SK-N-SH (cell line): Measurements from ENCODE around the gene ST6GALNAC2. TPM values are rescaled to one million over a fixed set of nuclear protein-coding genes. Genes with fewer than 3 reads are reported as not detected.

Experiments
- CTCF ChIA-PET: fragments of 300-600, 350-600 bp; formaldehyde crosslinking; extraction: SDS; loops from one replicate; lab custom pipeline; 2021; lab: Yijun Ruan, JAX
- POLR2A ChIA-PET: fragments of 350-600 bp; sonication (Branson Sonifier 250); formaldehyde crosslinking; extraction: SDS; loops from one replicate; lab custom pipeline; 2020; ENCODE audit warnings: antibody characterized with exemption, inconsistent platforms; lab: Yijun Ruan, JAX
- DNase-seq: peaks from one replicate; pipeline ENCODE4 v3.0.0; 2012
- H2AFZ ChIP-seq: fragments of 200-600 bp; sonication (generic); 2 replicates; pipeline ENCODE4 v1.8.1; 2016; ENCODE audit warnings: antibody characterized with exemption, mild to moderate bottlenecking, low read depth
- H3F3A ChIP-seq: fragments of 200-600 bp; sonication (generic); replicated peaks from 2 replicates; pipeline ENCODE3; 2016; ENCODE audit warnings: antibody characterized with exemption, mild to moderate bottlenecking; ENCODE audit not compliant: insufficient read depth
- H3K27ac ChIP-seq, 2 experiments: fragments of 200-500 bp in 1 of 2; fragments of 200-600 bp in 1 of 2; sonication (Bioruptor generic) in 1 of 2; sonication (generic), shearing (Covaris generic) in 1 of 2; 2 replicates each; pipeline versions ENCODE4 v1.5.1 to v1.6.1; 2014 to 2016; ENCODE audit warnings: low read depth in 2 of 2, inconsistent platforms in 1 of 2, low read length in 1 of 2, mild to moderate bottlenecking in 1 of 2, mixed read lengths in 1 of 2
- H3K27me3 ChIP-seq: fragments of 200-600 bp; sonication (generic), shearing (Covaris generic); 2 replicates; pipeline ENCODE4 v1.6.1; 2016; ENCODE audit warnings: mixed run types; ENCODE audit not compliant: insufficient read depth
- H3K36me3 ChIP-seq, 2 experiments: fragments of 200-500 bp in 1 of 2; fragments of 200-600 bp in 1 of 2; sonication (Bioruptor generic) in 1 of 2; sonication (generic) in 1 of 2; replicated peaks in 1 of 2; 2 replicates each; pipeline versions ENCODE3 to v1.5.1; 2014 to 2016; ENCODE audit warnings: low read length in 1 of 2, mild to moderate bottlenecking in 1 of 2; ENCODE audit not compliant: insufficient read depth in 2 of 2, control insufficient read depth in 1 of 2
- H3K4me1 ChIP-seq, 2 experiments: fragments of 200-500 bp in 1 of 2; fragments of 200-600 bp in 1 of 2; sonication (Bioruptor generic) in 1 of 2; sonication (generic), shearing (Covaris generic) in 1 of 2; 2 replicates each; pipeline versions ENCODE4 v1.5.1 to v1.6.1; 2014 to 2016; ENCODE audit warnings: low read depth in 1 of 2, low read length in 1 of 2, mixed run types in 1 of 2; ENCODE audit not compliant: insufficient read depth in 2 of 2, control insufficient read depth in 1 of 2
- H3K4me2 ChIP-seq: fragments of 200-600 bp; sonication (generic), shearing (Covaris generic); 2 replicates; pipeline ENCODE4 v1.6.1; 2017; ENCODE audit warnings: mixed run types
- H3K4me3 ChIP-seq, 2 experiments: fragments of 200-500 bp in 1 of 2; fragments of 200-600 bp in 1 of 2; sonication (Bioruptor generic) in 1 of 2; sonication (generic), shearing (Covaris generic) in 1 of 2; 2 replicates each; pipeline versions ENCODE4 v1.5.1 to v1.8.1; 2014 to 2016; ENCODE audit warnings: low read depth in 2 of 2, inconsistent platforms in 1 of 2, low read length in 1 of 2, mild to moderate bottlenecking in 1 of 2, mixed read lengths in 1 of 2, moderate library complexity in 1 of 2
- H3K79me2 ChIP-seq: fragments of 200-600 bp; sonication (generic); 2 replicates; pipeline ENCODE4 v1.8.1; 2017; ENCODE audit warnings: mild to moderate bottlenecking; ENCODE audit not compliant: insufficient read depth
- H3K9ac ChIP-seq: fragments of 200-600 bp; sonication (generic); 2 replicates; pipeline ENCODE4 v1.6.1; 2017; ENCODE audit warnings: mixed run types
- H3K9me2 ChIP-seq: fragments of 200-600 bp; sonication (generic); 2 replicates; pipeline ENCODE4 v1.6.1; 2017; ENCODE audit warnings: mixed run types
- H3K9me3 ChIP-seq: fragments of 200-600 bp; sonication (generic); 2 replicates; pipeline ENCODE4 v1.6.1; 2017; ENCODE audit warnings: mixed run types, mild to moderate bottlenecking, moderate library complexity
- H4K20me1 ChIP-seq: fragments of 200-600 bp; sonication (generic); 2 replicates; pipeline ENCODE4 v1.6.1; 2017; ENCODE audit warnings: mild to moderate bottlenecking, mixed run types; ENCODE audit not compliant: insufficient read depth
- CHD2 ChIP-seq: fragments of 150-350 bp; IDR thresholded peaks from 2 replicates; pipeline ENCODE4 v1.6.1; 2018; ENCODE audit warnings: low read length; ENCODE audit not compliant: partially characterized antibody
- EZH2phosphoT487 ChIP-seq: fragments of 200-600 bp; sonication (generic); IDR thresholded peaks from 2 replicates; pipeline ENCODE4 v1.6.1; 2017; ENCODE audit warnings: low read depth, mixed run types, mild to moderate bottlenecking, antibody characterized with exemption, moderate library complexity, borderline replicate concordance
- FOXJ3 ChIP-seq: sonication (generic); formaldehyde crosslinking; IDR thresholded peaks from 2 replicates; pipeline ENCODE4 v1.5.1; 2020; ENCODE audit warnings: mild to moderate bottlenecking, missing genetic modification reagents
- FOXM1 ChIP-seq: IDR thresholded peaks from 2 replicates; pipeline ENCODE4 v1.4.0; 2012; ENCODE audit warnings: low read depth, mild to moderate bottlenecking
- GATA2 ChIP-seq: sonication (generic); formaldehyde crosslinking; IDR thresholded peaks from 2 replicates; pipeline ENCODE4 v1.5.0; 2020; ENCODE audit warnings: mild to moderate bottlenecking, missing genetic modification reagents
- NFIC ChIP-seq: IDR thresholded peaks from 2 replicates; pipeline ENCODE4 v1.4.0; 2012; ENCODE audit warnings: borderline replicate concordance
- POLR2AphosphoS5 ChIP-seq: IDR thresholded peaks from 2 replicates; pipeline ENCODE4 v1.6.1; 2012; ENCODE audit warnings: low read depth, low read length
- RAD21 ChIP-seq: IDR thresholded peaks from 2 replicates; pipeline ENCODE4 v1.6.1; 2012; ENCODE audit warnings: mild to moderate bottlenecking, low read length
- RXRA ChIP-seq: IDR thresholded peaks from 2 replicates; pipeline ENCODE4 v1.4.0; 2012; ENCODE audit warnings: low read depth, mild to moderate bottlenecking, borderline replicate concordance
- SMC3 ChIP-seq: IDR thresholded peaks from 2 replicates; pipeline ENCODE4 v1.6.1; 2012; ENCODE audit warnings: low read depth, low read length, improper control_type of control experiment
- TCF12 ChIP-seq: IDR thresholded peaks from 2 replicates; pipeline ENCODE4 v1.4.0; 2012
- WGBS: methylation state at CpG from one replicate; pipeline ENCODE4 v1.1.6; 2017; ENCODE audit warnings: low lambda C conversion rate; 5-methylcytosine and 5-hydroxymethylcytosine counted together
- polyA plus RNA-seq, 3 experiments: library from polyadenylated mRNA; depleted of rRNA; stranded (reverse); fragments of >200 nt; gene quantifications; 2 replicates each; pipeline ENCODE4 v1.2.3, GENCODE V29; 2012
- TF ChIP-seq, protein P1 (sequence below): fragments of 200-600 bp; sonication (generic); IDR thresholded peaks from 2 replicates; pipeline ENCODE4 v1.6.1; 2017; ENCODE audit warnings: antibody characterized with exemption, mild to moderate bottlenecking, moderate library complexity
- TF ChIP-seq, protein P2 (sequence below): IDR thresholded peaks from 2 replicates; pipeline ENCODE4 v1.6.1; 2012; ENCODE audit warnings: mild to moderate bottlenecking, low read depth, low read length, moderate library complexity

ST6GALNAC2 gene
- polyA plus RNA-seq, 1 of the 3 experiments (the other 2 are of a cell fraction): 0.94 TPM

GRCh38 chr17:76543482-76543825, 42.2 kb downstream of the ST6GALNAC2 start:
- WGBS: 52% methylated on average over 5 of the region's 6 CpGs
- Histone ChIP-seq H3K27me3 (peaks cover 19% of the 10 kb centered on the region; the same call in 1 of the 2 replicates), H3K27ac (peak overlapping the region; percentile 20 to 99; a peak in 3 of 4 replicates), H3K9ac (no peak overlapping the region), H3K36me3 (no peaks in the 10 kb centered on the region), H2AFZ (no peak overlapping the region), H3K9me2 (no peaks in the 10 kb centered on the region), H3K9me3 (no peaks in the 10 kb centered on the region), H3F3A (peaks cover 12% of the 10 kb centered on the region), H3K4me1 (peaks cover 25 to 86% of the 10 kb centered on the region in 2 experiments), H3K4me2 (peak overlapping the region; percentile 58; the same call in 1 of the 2 replicates)
- DNase-seq: peak; percentile 64
- CTCF ChIA-PET: interaction anchor here (0.6 to 15.7 kb wide), 20 partner anchors 9 to 732 kb away, joined by 3 to 679 read pairs (median 4); partner anchors contain the start of genes AANAT, CYGB, PRPSAP1 and RHBDF2
- no peak for TF ChIP-seq POLR2AphosphoS5
- TF ChIP-seq TCF12: no peak
- no peak for TF ChIP-seq RXRA
- no peak for TF ChIP-seq FOXJ3
- TF ChIP-seq, protein P1, sequence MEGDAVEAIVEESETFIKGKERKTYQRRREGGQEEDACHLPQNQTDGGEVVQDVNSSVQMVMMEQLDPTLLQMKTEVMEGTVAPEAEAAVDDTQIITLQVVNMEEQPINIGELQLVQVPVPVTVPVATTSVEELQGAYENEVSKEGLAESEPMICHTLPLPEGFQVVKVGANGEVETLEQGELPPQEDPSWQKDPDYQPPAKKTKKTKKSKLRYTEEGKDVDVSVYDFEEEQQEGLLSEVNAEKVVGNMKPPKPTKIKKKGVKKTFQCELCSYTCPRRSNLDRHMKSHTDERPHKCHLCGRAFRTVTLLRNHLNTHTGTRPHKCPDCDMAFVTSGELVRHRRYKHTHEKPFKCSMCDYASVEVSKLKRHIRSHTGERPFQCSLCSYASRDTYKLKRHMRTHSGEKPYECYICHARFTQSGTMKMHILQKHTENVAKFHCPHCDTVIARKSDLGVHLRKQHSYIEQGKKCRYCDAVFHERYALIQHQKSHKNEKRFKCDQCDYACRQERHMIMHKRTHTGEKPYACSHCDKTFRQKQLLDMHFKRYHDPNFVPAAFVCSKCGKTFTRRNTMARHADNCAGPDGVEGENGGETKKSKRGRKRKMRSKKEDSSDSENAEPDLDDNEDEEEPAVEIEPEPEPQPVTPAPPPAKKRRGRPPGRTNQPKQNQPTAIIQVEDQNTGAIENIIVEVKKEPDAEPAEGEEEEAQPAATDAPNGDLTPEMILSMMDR: no peak
- no peak for TF ChIP-seq RAD21
- TF ChIP-seq EZH2phosphoT487: no peak
- no peak for TF ChIP-seq NFIC
- TF ChIP-seq GATA2 (CRISPR knock-in tag): no peak
- TF ChIP-seq, protein P2, sequence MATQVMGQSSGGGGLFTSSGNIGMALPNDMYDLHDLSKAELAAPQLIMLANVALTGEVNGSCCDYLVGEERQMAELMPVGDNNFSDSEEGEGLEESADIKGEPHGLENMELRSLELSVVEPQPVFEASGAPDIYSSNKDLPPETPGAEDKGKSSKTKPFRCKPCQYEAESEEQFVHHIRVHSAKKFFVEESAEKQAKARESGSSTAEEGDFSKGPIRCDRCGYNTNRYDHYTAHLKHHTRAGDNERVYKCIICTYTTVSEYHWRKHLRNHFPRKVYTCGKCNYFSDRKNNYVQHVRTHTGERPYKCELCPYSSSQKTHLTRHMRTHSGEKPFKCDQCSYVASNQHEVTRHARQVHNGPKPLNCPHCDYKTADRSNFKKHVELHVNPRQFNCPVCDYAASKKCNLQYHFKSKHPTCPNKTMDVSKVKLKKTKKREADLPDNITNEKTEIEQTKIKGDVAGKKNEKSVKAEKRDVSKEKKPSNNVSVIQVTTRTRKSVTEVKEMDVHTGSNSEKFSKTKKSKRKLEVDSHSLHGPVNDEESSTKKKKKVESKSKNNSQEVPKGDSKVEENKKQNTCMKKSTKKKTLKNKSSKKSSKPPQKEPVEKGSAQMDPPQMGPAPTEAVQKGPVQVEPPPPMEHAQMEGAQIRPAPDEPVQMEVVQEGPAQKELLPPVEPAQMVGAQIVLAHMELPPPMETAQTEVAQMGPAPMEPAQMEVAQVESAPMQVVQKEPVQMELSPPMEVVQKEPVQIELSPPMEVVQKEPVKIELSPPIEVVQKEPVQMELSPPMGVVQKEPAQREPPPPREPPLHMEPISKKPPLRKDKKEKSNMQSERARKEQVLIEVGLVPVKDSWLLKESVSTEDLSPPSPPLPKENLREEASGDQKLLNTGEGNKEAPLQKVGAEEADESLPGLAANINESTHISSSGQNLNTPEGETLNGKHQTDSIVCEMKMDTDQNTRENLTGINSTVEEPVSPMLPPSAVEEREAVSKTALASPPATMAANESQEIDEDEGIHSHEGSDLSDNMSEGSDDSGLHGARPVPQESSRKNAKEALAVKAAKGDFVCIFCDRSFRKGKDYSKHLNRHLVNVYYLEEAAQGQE: no peak
- TF ChIP-seq FOXM1: no peak
- TF ChIP-seq, all 33 proteins: peak for 0
- H3K79me2 ChIP-seq: no peaks in the 10 kb centered on the region
- H4K20me1 ChIP-seq: peaks cover 11% of the 10 kb centered on the region
- H3K4me3 ChIP-seq: no peak overlapping the region; a peak in 1 of 4 replicates
- POLR2A ChIA-PET: interaction anchor here (0.6 to 5.2 kb wide), 23 partner anchors 10 to 1531 kb away, joined by 3 to 245 read pairs (median 4); partner anchors contain the start of genes CYGB, JMJD6, METTL23 and MFSD11

DNA sequence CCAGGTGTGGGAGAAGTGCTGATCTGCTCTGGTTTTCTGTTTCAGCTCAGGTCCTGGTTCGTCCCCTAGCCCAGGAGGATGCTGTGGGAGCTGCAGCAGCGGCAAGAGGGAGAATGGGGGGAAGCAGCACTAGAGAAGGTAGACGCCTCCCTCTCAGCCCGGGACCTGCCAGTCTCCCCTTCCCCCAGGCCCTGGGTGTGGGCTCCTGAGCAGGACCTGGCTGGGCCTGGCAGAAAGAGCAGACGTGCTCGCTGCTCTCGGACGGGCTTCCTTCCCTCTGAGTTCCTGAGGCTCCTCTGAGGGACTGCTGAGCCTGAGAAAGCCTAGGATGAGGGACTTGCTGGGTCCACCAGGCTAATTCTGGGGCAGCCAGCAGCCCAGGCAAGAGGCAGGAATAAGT, 42.7 kb downstream of the ST6GALNAC2 start:
- CTCF ChIA-PET: interaction anchor here (0.6 to 15.7 kb wide), 12 partner anchors 10 to 157 kb away, joined by 3 to 679 read pairs (median 4); partner anchors contain the start of genes CYGB and RHBDF2
- Histone ChIP-seq H3K79me2 (no peaks in the 10 kb centered on the region), H3K4me3 (no peak overlapping the region; a peak in 1 of 4 replicates), H3F3A (peaks cover 12% of the 10 kb centered on the region), H2AFZ (no peak overlapping the region), H3K9me2 (no peaks in the 10 kb centered on the region), H3K27me3 (peaks cover 23% of the 10 kb centered on the region; the same call in 1 of the 2 replicates), H3K9me3 (no peaks in the 10 kb centered on the region), H3K4me1 (peaks cover 25 to 88% of the 10 kb centered on the region in 2 experiments), H3K36me3 (no peaks in the 10 kb centered on the region), H3K9ac (no peak overlapping the region), H3K4me2 (no peak overlapping the region), H4K20me1 (peaks cover 11% of the 10 kb centered on the region), H3K27ac (peak overlapping the region; percentile 20 to 99; a peak in 3 of 4 replicates)
- POLR2A ChIA-PET: interaction anchor here (0.9 to 5.2 kb wide), 12 partner anchors 10 to 196 kb away, joined by 3 to 245 read pairs (median 8); partner anchors contain the start of genes CYGB, JMJD6, METTL23 and MFSD11
- TF ChIP-seq NFIC (no peak), GATA2 (CRISPR knock-in tag) (no peak), CHD2 (peak; percentile 31), SMC3 (0 out of 2 replicates have a peak, but pooled peaks have one; percentile 1)
- TF ChIP-seq, protein P2: no peak
- peak; percentile 58 for DNase-seq
- 74% methylated on average over 8 of the region's 8 CpGs for WGBS
